Thyroid gland (tissue), 4 donors: ENCODE measurements around the gene RBL2.

Experiments
- POLR2A ChIP-seq, 2 donors: fragments of 450-650 bp; IDR thresholded peaks; one replicate each; pipeline ENCODE4 v1.6.1; 2017; ENCODE audit warnings: antibody characterized with exemption in 2 of 2, mild to moderate bottlenecking in 2 of 2, moderate library complexity in 1 of 2
- TF ChIP-seq, protein P1 (sequence below), 6 experiments: fragments of 200-600 bp in 3 of 6; fragments of 450-650 bp in 3 of 6; sonication (generic) in 3 of 6; IDR thresholded peaks; one replicate each; pipeline ENCODE4 v1.5.1; 2016 to 2019; ENCODE audit warnings: antibody characterized with exemption in 6 of 6, mild to moderate bottlenecking in 2 of 6, inconsistent platforms in 1 of 6, moderate library complexity in 1 of 6

DNA sequence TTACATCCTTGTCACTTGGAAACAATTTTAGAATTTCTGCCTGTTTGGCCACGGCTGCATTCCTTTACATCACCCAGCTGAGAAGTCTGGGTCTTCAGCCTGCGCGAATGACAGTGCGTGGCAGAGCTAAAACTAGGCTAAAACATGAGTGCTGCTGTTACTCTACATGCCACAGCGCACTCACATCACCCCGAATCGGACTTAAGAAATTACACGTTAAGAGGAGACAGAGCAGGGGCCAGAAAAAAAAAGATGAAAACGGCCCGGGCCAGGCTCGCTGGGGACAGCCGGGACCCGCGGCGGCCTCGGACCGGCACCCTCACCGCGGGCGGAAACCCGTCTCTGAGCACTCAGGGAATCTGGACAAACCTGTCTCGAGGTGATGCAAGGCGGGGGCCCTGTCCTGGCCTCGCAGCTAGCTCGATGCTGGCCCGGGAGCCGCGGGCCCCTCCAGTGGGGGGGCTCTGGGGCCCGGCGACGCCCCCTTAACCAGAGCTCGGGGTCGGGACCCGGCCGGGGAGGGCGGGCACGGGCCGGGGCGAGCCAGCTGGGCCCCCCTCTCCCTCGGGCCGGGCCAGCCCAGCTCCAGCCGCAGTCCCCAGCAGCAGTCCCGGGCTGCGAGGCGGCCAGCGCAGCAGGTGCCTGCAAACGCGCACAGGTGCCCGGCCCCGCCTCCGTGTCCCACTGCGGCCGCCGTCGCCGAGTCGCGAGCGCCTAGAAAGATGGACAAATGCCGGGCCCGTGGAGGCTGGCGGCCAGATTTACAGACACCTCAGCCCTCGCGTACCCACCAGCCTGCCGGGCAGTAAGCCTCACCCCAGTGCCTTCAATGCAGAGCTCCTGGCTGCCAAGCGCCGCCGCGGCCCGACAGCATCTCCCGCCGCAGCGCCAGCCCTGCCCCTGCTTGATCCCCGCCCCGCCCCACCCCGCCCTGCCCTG is 68.3 kb downstream of the RBL2 start, which contains the start of gene AKTIP:
- TF ChIP-seq POLR2A (IDR thresholded peaks at IDR 0.05), result peak in 1 of 2 donors; percentile 15
- TF ChIP-seq, protein P1, sequence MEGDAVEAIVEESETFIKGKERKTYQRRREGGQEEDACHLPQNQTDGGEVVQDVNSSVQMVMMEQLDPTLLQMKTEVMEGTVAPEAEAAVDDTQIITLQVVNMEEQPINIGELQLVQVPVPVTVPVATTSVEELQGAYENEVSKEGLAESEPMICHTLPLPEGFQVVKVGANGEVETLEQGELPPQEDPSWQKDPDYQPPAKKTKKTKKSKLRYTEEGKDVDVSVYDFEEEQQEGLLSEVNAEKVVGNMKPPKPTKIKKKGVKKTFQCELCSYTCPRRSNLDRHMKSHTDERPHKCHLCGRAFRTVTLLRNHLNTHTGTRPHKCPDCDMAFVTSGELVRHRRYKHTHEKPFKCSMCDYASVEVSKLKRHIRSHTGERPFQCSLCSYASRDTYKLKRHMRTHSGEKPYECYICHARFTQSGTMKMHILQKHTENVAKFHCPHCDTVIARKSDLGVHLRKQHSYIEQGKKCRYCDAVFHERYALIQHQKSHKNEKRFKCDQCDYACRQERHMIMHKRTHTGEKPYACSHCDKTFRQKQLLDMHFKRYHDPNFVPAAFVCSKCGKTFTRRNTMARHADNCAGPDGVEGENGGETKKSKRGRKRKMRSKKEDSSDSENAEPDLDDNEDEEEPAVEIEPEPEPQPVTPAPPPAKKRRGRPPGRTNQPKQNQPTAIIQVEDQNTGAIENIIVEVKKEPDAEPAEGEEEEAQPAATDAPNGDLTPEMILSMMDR (IDR thresholded peaks at IDR 0.05), result peak in 1 of 6 experiments; percentile 7
